A673 (cell line): Measurements from ENCODE around the gene EDA2R.

ENCODE experiments used
- CTCF ChIP-seq: fragments of 300-800, 200-600 bp; sonication (generic); conservative IDR thresholded peaks from 2 replicates; pipeline ENCODE4 v1.5.1; 2017; ENCODE audit warnings: low read depth, mild to moderate bottlenecking, antibody characterized with exemption, low read length, moderate library complexity, mixed read lengths
- EZH2 ChIP-seq: fragments of 200-600 bp; sonication (generic); IDR thresholded peaks from 2 replicates; pipeline ENCODE4 v1.6.1; 2017; ENCODE audit warnings: borderline replicate concordance, low read depth, mild to moderate bottlenecking, mixed read lengths, antibody characterized with exemption, low read length; ENCODE audit not compliant: poor library complexity, severe bottlenecking

- no peak for TF ChIP-seq CTCF
- no peak for TF ChIP-seq EZH2
These were observed 5.3 kb downstream of the EDA2R start for GRCh38 chrX:66633541-66633940.
